Activated CD8-positive, alpha-beta T cell treated with anti-CD3 and anti-CD28 coated beads for 36 hours (primary cell): ENCODE results near the gene PXMP4. TPM values are rescaled to one million over a fixed set of nuclear protein-coding genes. Genes with fewer than 3 reads are reported as not detected.
A peak's percentile ranks its signal among the peaks of the same experiment; 100 is the strongest.

ENCODE experiments used
- ATAC-seq: fragments of 200-7000 bp; cut with Tn5 transposase; one replicate; pipeline ENCODE4 v1.10.0; 2021; ENCODE audit warnings: mild to moderate bottlenecking, moderate library complexity
- CTCF ChIA-PET: fragments of 350-600 bp; sonication (Branson Sonifier 250); formaldehyde crosslinking; loops from one replicate; lab custom pipeline; 2021; ENCODE audit warnings: antibody characterized with exemption; lab: Charles Lee
- POLR2A ChIA-PET: fragments of 350-600 bp; sonication (Branson Sonifier 250); formaldehyde crosslinking; loops from one replicate; lab custom pipeline; 2021; ENCODE audit warnings: antibody characterized with exemption; lab: Charles Lee
- DNase-seq: peaks from one replicate; pipeline ENCODE4 v3.0.0-alpha.2; 2020
- H3K27ac Mint-ChIP-seq: one replicate; pipeline ENCODE4 v1.8.0; 2021; ENCODE audit warnings: mild to moderate bottlenecking, mixed read lengths
- H3K27me3 Mint-ChIP-seq: one replicate; pipeline ENCODE4 v1.8.0; 2021; ENCODE audit warnings: mixed read lengths
- H3K36me3 Mint-ChIP-seq: one replicate; pipeline ENCODE4 v1.8.0; 2021; ENCODE audit warnings: low read depth, mixed read lengths
- H3K4me1 Mint-ChIP-seq: one replicate; pipeline ENCODE4 v1.8.0; 2021; ENCODE audit warnings: low read depth, mixed read lengths
- H3K4me3 Mint-ChIP-seq: one replicate; pipeline ENCODE4 v1.8.0; 2021; ENCODE audit warnings: mild to moderate bottlenecking, moderate library complexity, mixed read lengths
- H3K9me3 Mint-ChIP-seq: one replicate; pipeline ENCODE4 v1.8.0; 2021; ENCODE audit warnings: mixed read lengths
- CTCF ChIP-seq: fragments of 200-600 bp; IDR thresholded peaks from one replicate; pipeline ENCODE4 v1.8.0; 2022; ENCODE audit warnings: antibody characterized with exemption, mild to moderate bottlenecking
- intact Hi-C: fragments of 100-400 bp; cut with micrococcal nuclease; formaldehyde crosslinking; loops from one replicate; pipeline ENCODE4 v1.10.0; 2022
- total RNA-seq, 2 experiments: library from RNA; stranded (reverse); gene quantifications; one replicate each; pipeline ENCODE4 v1.2.3, GENCODE V29; 2021

PXMP4 gene
- total RNA-seq, 2 experiments from 2014 or later: 6.9 to 7.3 TPM

GRCh38 chr20:33672426-33673113, 47.5 kb downstream of the PXMP4 start:
- ChIA-PET CTCF (interaction anchor here (2.5 kb wide), 1 partner anchor 13 kb away, joined by 6 read pairs; no protein-coding TSS in a partner anchor), POLR2A (interaction anchor here (1.4 to 15.4 kb wide), 3 partner anchors 7 to 229 kb away, joined by 4 to 262 read pairs (median 8); partner anchors contain the start of genes NECAB3 and SNTA1)
- H3K4me1 Mint-ChIP-seq: peaks cover 24% of the 10 kb centered on the region
- H3K9me3 Mint-ChIP-seq: no peaks in the 10 kb centered on the region
- no peak overlapping the region for H3K27ac Mint-ChIP-seq
- no peaks in the 10 kb centered on the region for H3K27me3 Mint-ChIP-seq
- ATAC-seq (no peak), DNase-seq (no peak)
- peaks cover 22% of the 10 kb centered on the region for H3K36me3 Mint-ChIP-seq
- intact Hi-C loops: no loop called here
- H3K4me3 Mint-ChIP-seq: peak overlapping the region; percentile 83
- no peak for TF ChIP-seq CTCF

- intact Hi-C loops: no loop called here
- DNase-seq: no peak
- no peaks in the 10 kb centered on the region for H3K9me3 Mint-ChIP-seq
- no peak for ATAC-seq
- H3K4me3 Mint-ChIP-seq: no peak overlapping the region
- H3K4me1 Mint-ChIP-seq: peaks cover 22% of the 10 kb centered on the region
- H3K27me3 Mint-ChIP-seq: no peaks in the 10 kb centered on the region
- H3K36me3 Mint-ChIP-seq: peaks cover 15% of the 10 kb centered on the region
- CTCF ChIA-PET: interaction anchor here (1.7 to 2.5 kb wide), 3 partner anchors 9 to 214 kb away, joined by 5 to 7 read pairs (median 6); no protein-coding TSS in a partner anchor
- no peak for TF ChIP-seq CTCF
- POLR2A ChIA-PET: interaction anchor here (0.6 to 15.4 kb wide), 4 partner anchors 8 to 228 kb away, joined by 3 to 262 read pairs (median 6); partner anchors contain the start of genes NECAB3 and SNTA1
- no peak overlapping the region for H3K27ac Mint-ChIP-seq
Observed at GRCh38 chr20:33671573-33672288, 48.4 kb downstream of the PXMP4 start.

- H3K4me3 Mint-ChIP-seq: no peak overlapping the region
- intact Hi-C loops: no loop called here
- no peaks in the 10 kb centered on the region for H3K9me3 Mint-ChIP-seq
- POLR2A ChIA-PET: interaction anchor here (0.7 to 15.4 kb wide), 2 partner anchors 9 to 181 kb away, joined by 4 to 262 read pairs; partner anchors contain the start of genes CBFA2T2 and NECAB3
- no peak for ATAC-seq
- CTCF ChIA-PET: interaction anchor here (1.7 to 2.5 kb wide), 3 partner anchors 10 to 213 kb away, joined by 5 to 7 read pairs (median 6); no protein-coding TSS in a partner anchor
- no peak overlapping the region for H3K27ac Mint-ChIP-seq
- peaks cover 30% of the 10 kb centered on the region for H3K4me1 Mint-ChIP-seq
- no peak for DNase-seq
- TF ChIP-seq CTCF: no peak
- H3K36me3 Mint-ChIP-seq: peaks cover 10% of the 10 kb centered on the region
- H3K27me3 Mint-ChIP-seq: no peaks in the 10 kb centered on the region
Observed at GRCh38 chr20:33670715-33671499, 49.2 kb downstream of the PXMP4 start.

GRCh38 chr20:33669873-33670640, 50.1 kb downstream of the PXMP4 start:
- H3K27ac Mint-ChIP-seq: no peak overlapping the region
- intact Hi-C loops: loop anchor here (5.0 kb wide), 2 partner anchors 62 to 213 kb away; partner anchors contain the start of gene ZNF341
- no peak for TF ChIP-seq CTCF
- H3K4me1 Mint-ChIP-seq: peaks cover 34% of the 10 kb centered on the region
- H3K36me3 Mint-ChIP-seq: peaks cover 10% of the 10 kb centered on the region
- ChIA-PET POLR2A (interaction anchor here (0.7 to 15.4 kb wide), 3 partner anchors 10 to 180 kb away, joined by 4 to 262 read pairs (median 4); partner anchors contain the start of genes CBFA2T2, NECAB3 and ZNF341), CTCF (interaction anchor here (1.6 to 5.3 kb wide), 5 partner anchors 11 to 269 kb away, joined by 5 to 24 read pairs (median 7); partner anchors contain the start of genes CDK5RAP1 and ZNF341)
- H3K9me3 Mint-ChIP-seq: no peaks in the 10 kb centered on the region
- DNase-seq: no peak
- no peak for ATAC-seq
- no peaks in the 10 kb centered on the region for H3K27me3 Mint-ChIP-seq
- no peak overlapping the region for H3K4me3 Mint-ChIP-seq
